H1 (cell line): Measurements from ENCODE around the gene FAM228A. TPM values are rescaled to one million over a fixed set of nuclear protein-coding genes. Genes with fewer than 3 reads are reported as not detected.

Experiments
- CTCF ChIA-PET: fragments of 300-600 bp; sonication (Branson Sonifier 250); formaldehyde crosslinking; loops from one replicate; lab custom pipeline; 2021; ENCODE audit not compliant: partially characterized antibody; lab: Charles Lee
- POLR2A ChIA-PET: fragments of 300-600 bp; sonication (Branson Sonifier 250); formaldehyde crosslinking; loops from one replicate; lab custom pipeline; 2021; ENCODE audit warnings: inconsistent platforms; ENCODE audit not compliant: partially characterized antibody; lab: Charles Lee
- DNase-seq, 2 experiments: peaks; one replicate each; pipeline versions ENCODE4 v3.0.0 to v3.0.0-alpha.2; 2010 to 2022; ENCODE audit warnings: low spot score in 2 of 2, low read depth in 1 of 2, mixed read lengths in 1 of 2
- FAIRE-seq: peaks from 2 replicates; lab custom pipeline; 2011; peaks lifted over from hg19 to GRCh38; lab: Jason Lieb, UNC
- H2AFZ ChIP-seq: 2 replicates; pipeline ENCODE4 v1.8.1; 2012; ENCODE audit warnings: low read length, inconsistent platforms
- H2AK5ac ChIP-seq: 2 replicates; pipeline ENCODE4 v1.6.1; 2013; ENCODE audit warnings: low read depth, low read length
- H2BK120ac ChIP-seq: replicated peaks from 2 replicates; pipeline ENCODE3; 2013; ENCODE audit warnings: low read depth, low read length, inconsistent platforms
- H2BK12ac ChIP-seq: 2 replicates; pipeline ENCODE4 v1.6.1; 2013; ENCODE audit warnings: low read depth, low read length
- H2BK15ac ChIP-seq: 2 replicates; pipeline ENCODE4 v1.6.1; 2013; ENCODE audit warnings: low read length
- H2BK20ac ChIP-seq: 2 replicates; pipeline ENCODE4 v1.6.1; 2013; ENCODE audit warnings: low read length
- H2BK5ac ChIP-seq: 2 replicates; pipeline ENCODE4 v1.6.1; 2013; ENCODE audit warnings: low read depth, low read length
- H3K14ac ChIP-seq: 2 replicates; pipeline ENCODE4 v1.6.1; 2013; ENCODE audit warnings: inconsistent platforms; ENCODE audit not compliant: insufficient read length
- H3K18ac ChIP-seq: 2 replicates; pipeline ENCODE4 v1.6.1; 2013; ENCODE audit warnings: low read length; ENCODE audit errors: extremely low read depth
- H3K23ac ChIP-seq: 2 replicates; pipeline ENCODE4 v1.6.1; 2013; ENCODE audit warnings: inconsistent platforms; ENCODE audit not compliant: insufficient read length
- H3K23me2 ChIP-seq: 2 replicates; pipeline ENCODE4 v1.6.1; 2013; ENCODE audit warnings: low read depth, low read length
- H3K27ac ChIP-seq: 2 replicates; pipeline ENCODE4 v1.6.1; 2011; ENCODE audit warnings: low read depth, low read length, inconsistent platforms
- H3K27me3 ChIP-seq, 4 experiments: replicated peaks in 1 of 4; 1 replicate in 1 of 4; 2 replicates in 3 of 4; pipeline versions ENCODE4 v1.6.1 to v1.8.1; 2011 to 2013; ENCODE audit warnings: low read length in 3 of 4, mild to moderate bottlenecking in 3 of 4, inconsistent platforms in 2 of 4, mixed read lengths in 2 of 4, moderate library complexity in 1 of 4; ENCODE audit not compliant: control insufficient read depth in 3 of 4, insufficient read depth in 3 of 4; ENCODE audit errors: extremely low read depth in 1 of 4
- H3K36me3 ChIP-seq, 4 experiments: 2 replicates each; pipeline versions ENCODE4 v1.6.1 to v1.8.1; 2011 to 2013; ENCODE audit warnings: mild to moderate bottlenecking in 4 of 4, low read length in 3 of 4, moderate library complexity in 2 of 4, control low read depth in 1 of 4, inconsistent platforms in 1 of 4; ENCODE audit not compliant: insufficient read depth in 4 of 4, control insufficient read depth in 2 of 4
- H3K4ac ChIP-seq: replicated peaks from 2 replicates; pipeline ENCODE3; 2013; ENCODE audit warnings: low read length, low read depth, mixed read lengths, inconsistent platforms; ENCODE audit not compliant: insufficient read length
- H3K4me1 ChIP-seq, 4 experiments: replicated peaks in 1 of 4; 1 replicate in 1 of 4; 2 replicates in 3 of 4; pipeline versions ENCODE4 v1.6.1 to v1.8.1; 2011 to 2013; ENCODE audit warnings: low read length in 3 of 4, inconsistent platforms in 2 of 4, mixed read lengths in 1 of 4; ENCODE audit not compliant: insufficient read depth in 4 of 4, control insufficient read depth in 3 of 4
- H3K4me2 ChIP-seq, 2 experiments: 2 replicates each; pipeline versions ENCODE4 v1.6.1 to v1.8.1; 2011 to 2013; ENCODE audit warnings: low read depth in 2 of 2, low read length in 2 of 2, control low read depth in 1 of 2, inconsistent platforms in 1 of 2, mild to moderate bottlenecking in 1 of 2; ENCODE audit not compliant: insufficient read depth in 1 of 2
- H3K4me3 ChIP-seq, 4 experiments: fragments of 200-600, 300-600 bp in 1 of 4; sonication (generic), shearing (Covaris generic), sonication (Bioruptor Twin) in 1 of 4; 2 replicates each; pipeline versions ENCODE4 v1.5.1 to v1.8.1; 2011 to 2016; ENCODE audit warnings: low read length in 4 of 4, low read depth in 3 of 4, control low read depth in 2 of 4, inconsistent platforms in 2 of 4, mild to moderate bottlenecking in 2 of 4, mixed read lengths in 1 of 4, moderate library complexity in 1 of 4; ENCODE audit not compliant: insufficient read depth in 2 of 4; ENCODE audit errors: extremely low read depth in 1 of 4
- H3K56ac ChIP-seq: replicated peaks from 2 replicates; pipeline ENCODE3; 2013; ENCODE audit warnings: low read depth, mild to moderate bottlenecking, mixed read lengths, low read length, inconsistent platforms; ENCODE audit not compliant: insufficient read length
- H3K79me1 ChIP-seq: 2 replicates; pipeline ENCODE4 v1.6.1; 2013; ENCODE audit warnings: low read depth, low read length, control low read depth
- H3K79me2 ChIP-seq, 2 experiments: 2 replicates each; pipeline versions ENCODE4 v1.6.1 to v1.8.1; 2012 to 2013; ENCODE audit warnings: low read length in 2 of 2, mild to moderate bottlenecking in 2 of 2, inconsistent platforms in 1 of 2; ENCODE audit not compliant: insufficient read depth in 2 of 2, control insufficient read depth in 1 of 2
- H3K9ac ChIP-seq, 4 experiments: replicated peaks in 1 of 4; 1 replicate in 1 of 4; 2 replicates in 3 of 4; pipeline versions ENCODE4 v1.6.1 to v1.8.1; 2011 to 2013; ENCODE audit warnings: low read depth in 3 of 4, low read length in 3 of 4, control low read depth in 2 of 4, mild to moderate bottlenecking in 2 of 4, moderate library complexity in 2 of 4, inconsistent platforms in 1 of 4; ENCODE audit errors: extremely low read depth in 1 of 4
- H3K9me3 ChIP-seq, 2 experiments: 2 replicates each; pipeline versions ENCODE4 v1.6.1 to v1.8.1; 2012 to 2013; ENCODE audit warnings: mild to moderate bottlenecking in 2 of 2, moderate library complexity in 2 of 2, control low read depth in 1 of 2, inconsistent platforms in 1 of 2, low read depth in 1 of 2, low read length in 1 of 2, mixed read lengths in 1 of 2; ENCODE audit not compliant: insufficient read depth in 2 of 2
- H4K20me1 ChIP-seq, 2 experiments: replicated peaks in 1 of 2; 2 replicates each; pipeline versions ENCODE3 to v1.8.1; 2011 to 2013; ENCODE audit warnings: inconsistent platforms in 2 of 2, low read length in 2 of 2, mild to moderate bottlenecking in 1 of 2; ENCODE audit not compliant: insufficient read depth in 2 of 2, control insufficient read depth in 1 of 2
- H4K5ac ChIP-seq: 2 replicates; pipeline ENCODE4 v1.6.1; 2013; ENCODE audit warnings: low read length, low read depth, mixed read lengths, inconsistent platforms; ENCODE audit not compliant: insufficient read length
- H4K8ac ChIP-seq: 2 replicates; pipeline ENCODE4 v1.8.0; 2013; ENCODE audit warnings: mild to moderate bottlenecking, moderate library complexity, low read length, inconsistent platforms; ENCODE audit not compliant: insufficient read depth; ENCODE audit errors: extremely low read depth
- H4K91ac ChIP-seq: replicated peaks from 2 replicates; pipeline ENCODE3; 2013; ENCODE audit warnings: low read length, mixed read lengths, inconsistent platforms; ENCODE audit not compliant: insufficient read length
- EGR1 ChIP-seq: IDR thresholded peaks from 2 replicates; pipeline ENCODE4 v1.6.1; 2011; ENCODE audit warnings: low read depth, low read length, borderline replicate concordance
- GTF2F1 ChIP-seq: IDR thresholded peaks from 2 replicates; pipeline ENCODE4 v1.6.1; 2012; ENCODE audit warnings: low read depth, low read length, improper control_type of control experiment, borderline replicate concordance
- JUN ChIP-seq: IDR thresholded peaks from 2 replicates; pipeline ENCODE4 v1.6.1; 2011; ENCODE audit warnings: low read depth, mild to moderate bottlenecking, improper control_type of control experiment, low read length
- PHF8 ChIP-seq: fragments of 200-600 bp; sonication (generic); conservative IDR thresholded peaks from 2 replicates; pipeline ENCODE4 v1.7.1; 2012; ENCODE audit warnings: low read depth, mild to moderate bottlenecking, inconsistent platforms, low read length, moderate library complexity
- SRF ChIP-seq: IDR thresholded peaks from 2 replicates; pipeline ENCODE4 v1.6.1; 2011; ENCODE audit warnings: mild to moderate bottlenecking, low read depth, low read length, moderate library complexity
- TAF7 ChIP-seq: optimal IDR thresholded peaks from 2 replicates; pipeline ENCODE3; 2011; ENCODE audit warnings: low read depth, mild to moderate bottlenecking, inconsistent platforms, low read length, moderate library complexity, borderline replicate concordance
- WGBS, 2 experiments: shearing (Covaris generic) in 1 of 2; methylation state at CpG; one replicate each; pipeline versions ENCODE4 v1.1.6 to v1.1.7; 2013 to 2015; ENCODE audit warnings: low lambda C conversion rate in 2 of 2, mixed read lengths in 2 of 2, inconsistent platforms in 1 of 2, low coverage in 1 of 2, missing lambda C conversion rate in 1 of 2; ENCODE audit not compliant: insufficient replicate concordance in 2 of 2, insufficient coverage in 1 of 2, insufficient read length in 1 of 2; ENCODE audit errors: extremely low coverage in 1 of 2, missing lambda C conversion rate in 1 of 2; 5-methylcytosine and 5-hydroxymethylcytosine counted together
- polyA plus RNA-seq, 7 experiments: library from polyadenylated mRNA; depleted of rRNA in 3 of 7; stranded (reverse) in 5 of 7; unstranded in 2 of 7; fragments of >200 nt in 5 of 7; fragments of 200-250 nt in 2 of 7; gene quantifications; 1 replicate in 5 of 7; 2 replicates in 1 of 7; 4 replicates in 1 of 7; pipeline versions ENCODE4 v1.2.1 to v1.2.3, GENCODE V29; 2011 to 2013; ENCODE audit warnings: missing spikeins in 2 of 7, mixed read lengths in 2 of 7
- total RNA-seq: library from RNA; stranded (reverse); fragmentation: NEBNext Ultra II Directional; extraction: Animal tissue kit (Norgen Biotek cat#: 25700); gene quantifications from 2 replicates; pipeline ENCODE4 v1.2.1, GENCODE V29; 2021
- TF ChIP-seq, protein P1 (sequence below), 3 experiments: IDR thresholded peaks; 1 replicate in 2 of 3; 2 replicates in 1 of 3; pipeline versions ENCODE4 v1.5.1 to v1.6.1; 2011; ENCODE audit warnings: low read length in 3 of 3, mild to moderate bottlenecking in 3 of 3, inconsistent platforms in 2 of 3, low read depth in 1 of 3, moderate library complexity in 1 of 3; ENCODE audit not compliant: insufficient read depth in 1 of 3; ENCODE audit errors: control extremely low read depth in 1 of 3

FAM228A gene
- total and polyA plus RNA-seq, 2 of the 8 experiments (the other 6 are each of a cell fraction or from before 2014, with no cell fraction given), result not detected

GRCh38 chr2:24153478-24153877, 21.4 kb upstream of the FAM228A start:
- Histone ChIP-seq H3K27ac (no peak overlapping the region), H4K5ac (no peak overlapping the region), H3K9me3 (no peaks in the 10 kb centered on the region), H3K4me1 (no peaks in the 10 kb centered on the region), H3K4me3 (no peak overlapping the region), H2BK15ac (no peak overlapping the region), H4K8ac (no peak overlapping the region), H3K18ac (no peak overlapping the region), H3K79me1 (no peaks in the 10 kb centered on the region), H2BK5ac (no peak overlapping the region), H3K36me3 (no peaks in the 10 kb centered on the region), H2BK20ac (no peak overlapping the region), H3K14ac (no peak overlapping the region), H2AFZ (no peak overlapping the region), H3K27me3 (no peaks in the 10 kb centered on the region), H2AK5ac (no peak overlapping the region), H4K91ac (no peak overlapping the region), H3K79me2 (no peaks in the 10 kb centered on the region), H2BK120ac (no peak overlapping the region), H3K56ac (no peak overlapping the region), H4K20me1 (no peaks in the 10 kb centered on the region), H3K4ac (no peak overlapping the region), H3K23me2 (no peaks in the 10 kb centered on the region; the same call in 1 of the 2 replicates), H3K4me2 (no peak overlapping the region), H3K9ac (no peak overlapping the region), H2BK12ac (no peak overlapping the region), H3K23ac (no peak overlapping the region)
- ChIA-PET CTCF (interaction anchor here (0.6 to 2.4 kb wide), 5 partner anchors 10 to 256 kb away, joined by 3 to 11 read pairs (median 4); partner anchors contain the start of gene TP53I3), POLR2A (interaction anchor here (0.9 kb wide), 1 partner anchor 12 kb away, joined by 3 read pairs; no protein-coding TSS in a partner anchor)
- FAIRE-seq (no peak), DNase-seq (no peak)
- TF ChIP-seq JUN (no peak), GTF2F1 (no peak), EGR1 (no peak), PHF8 (no peak), TAF7 (no peak), SRF (no peak)
- TF ChIP-seq, protein P1, sequence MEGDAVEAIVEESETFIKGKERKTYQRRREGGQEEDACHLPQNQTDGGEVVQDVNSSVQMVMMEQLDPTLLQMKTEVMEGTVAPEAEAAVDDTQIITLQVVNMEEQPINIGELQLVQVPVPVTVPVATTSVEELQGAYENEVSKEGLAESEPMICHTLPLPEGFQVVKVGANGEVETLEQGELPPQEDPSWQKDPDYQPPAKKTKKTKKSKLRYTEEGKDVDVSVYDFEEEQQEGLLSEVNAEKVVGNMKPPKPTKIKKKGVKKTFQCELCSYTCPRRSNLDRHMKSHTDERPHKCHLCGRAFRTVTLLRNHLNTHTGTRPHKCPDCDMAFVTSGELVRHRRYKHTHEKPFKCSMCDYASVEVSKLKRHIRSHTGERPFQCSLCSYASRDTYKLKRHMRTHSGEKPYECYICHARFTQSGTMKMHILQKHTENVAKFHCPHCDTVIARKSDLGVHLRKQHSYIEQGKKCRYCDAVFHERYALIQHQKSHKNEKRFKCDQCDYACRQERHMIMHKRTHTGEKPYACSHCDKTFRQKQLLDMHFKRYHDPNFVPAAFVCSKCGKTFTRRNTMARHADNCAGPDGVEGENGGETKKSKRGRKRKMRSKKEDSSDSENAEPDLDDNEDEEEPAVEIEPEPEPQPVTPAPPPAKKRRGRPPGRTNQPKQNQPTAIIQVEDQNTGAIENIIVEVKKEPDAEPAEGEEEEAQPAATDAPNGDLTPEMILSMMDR (IDR thresholded peaks at IDR 0.05; ENCODE audit: control extremely low read depth in 1 of 3, insufficient read depth in 1 of 3, low read depth in 1 of 3, low read length in 3 of 3), result no peak
- 72% methylated on average over 4 of the region's 4 CpGs; no CpG with 5 or more reads in 1 of the 2 experiments for WGBS, 2 experiments
